ENCODE data around the gene DGKK. TPM values are rescaled to one million over a fixed set of nuclear protein-coding genes. Genes with fewer than 3 reads are reported as not detected.

DGKK gene
- not detected for polyA plus RNA-seq (ENCODE audit: insufficient read length)

- no peak for DNase-seq (ENCODE audit: low read depth)
These were observed at the start of gene DGKK for GRCh38 chrX:50470103-50471031. DGKK (minus strand) TSS chrX:50470825; CDS start chrX:50470678, 147 bp downstream.

DNA sequence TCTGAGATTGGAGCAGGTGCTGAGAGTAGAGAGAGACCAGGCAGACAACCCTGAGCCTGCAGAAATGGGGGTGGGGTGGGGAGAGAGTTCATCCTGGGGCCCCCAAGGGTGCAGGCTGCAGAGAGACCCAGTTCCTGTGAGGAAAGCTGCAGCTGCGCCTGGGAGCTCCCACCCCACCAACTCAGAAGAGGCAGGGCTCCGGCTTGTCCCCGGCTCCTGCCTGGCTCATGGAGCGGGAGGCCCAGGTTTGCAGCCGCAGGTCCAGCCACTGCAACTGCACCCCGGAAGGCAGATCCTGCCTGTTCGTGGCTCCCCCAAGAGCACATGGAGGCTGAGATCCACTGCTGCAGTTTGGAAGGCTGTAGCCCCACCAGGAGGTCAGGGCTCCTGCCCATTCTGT is 44.2 kb upstream of the DGKK start:
- no peak for DNase-seq (ENCODE audit: low read depth)

DNA sequence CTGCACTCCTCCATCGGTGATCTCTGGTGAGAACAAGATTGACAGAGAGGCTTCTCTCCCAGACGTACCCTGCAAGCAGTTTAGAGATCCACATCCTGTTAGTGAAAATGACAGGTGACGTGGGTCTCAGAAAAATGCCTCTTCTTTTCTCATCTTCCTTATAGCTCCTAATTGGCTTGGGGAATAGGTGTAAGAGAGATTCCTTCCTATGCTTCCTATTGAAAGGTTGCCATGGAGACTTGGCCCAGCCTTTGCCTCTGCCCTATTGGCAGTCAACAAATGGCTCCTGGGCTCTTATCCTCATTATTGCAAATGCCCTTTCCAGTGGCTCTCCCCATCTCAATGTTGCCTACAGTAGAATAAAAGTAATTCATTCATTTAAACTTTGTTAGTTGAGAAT is 26.5 kb upstream of the DGKK start:
- no peak for DNase-seq (ENCODE audit: low read depth)

DNA sequence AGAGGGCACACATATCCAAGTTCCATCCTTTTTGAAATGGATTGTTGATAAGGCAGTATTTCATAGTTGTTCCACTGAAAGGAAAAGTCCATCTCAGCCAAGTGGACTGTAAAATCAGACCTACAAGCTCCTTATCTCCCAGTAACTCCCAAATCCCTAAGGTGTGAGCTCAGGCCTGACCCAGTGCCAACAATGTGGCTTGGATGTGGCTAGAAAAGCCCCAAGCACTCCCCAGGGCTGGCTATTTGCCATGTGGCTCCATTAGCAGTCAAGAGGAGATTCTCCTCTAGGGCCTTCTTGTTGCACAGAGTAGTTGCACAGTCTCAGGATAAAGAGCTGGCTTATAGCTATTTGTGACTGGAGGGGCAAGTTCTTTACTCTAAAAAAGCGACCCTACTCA is 25.0 kb upstream of the DGKK start:
- no peak for DNase-seq (ENCODE audit: low read depth)

DNA sequence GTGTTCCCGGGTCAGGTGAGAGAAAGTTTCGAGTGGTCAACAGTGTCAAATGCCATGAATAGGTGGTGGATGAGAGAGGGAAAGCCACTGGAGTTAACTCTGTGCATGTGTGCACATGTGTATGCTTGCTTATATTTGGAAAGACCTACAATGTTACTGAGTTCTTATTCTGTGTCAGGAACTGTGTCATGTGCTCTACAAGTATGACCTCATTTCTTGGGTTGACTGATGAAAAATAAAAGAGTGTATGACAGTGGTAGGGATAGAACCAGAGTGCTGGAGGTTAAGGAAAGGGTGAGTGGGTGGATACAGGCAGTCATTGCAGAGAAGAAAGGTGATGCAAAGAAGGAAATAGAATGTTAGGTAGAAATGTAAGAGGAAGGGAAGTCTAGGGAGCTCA is 22.1 kb upstream of the DGKK start:
- no peak for DNase-seq (ENCODE audit: low read depth)

DNA sequence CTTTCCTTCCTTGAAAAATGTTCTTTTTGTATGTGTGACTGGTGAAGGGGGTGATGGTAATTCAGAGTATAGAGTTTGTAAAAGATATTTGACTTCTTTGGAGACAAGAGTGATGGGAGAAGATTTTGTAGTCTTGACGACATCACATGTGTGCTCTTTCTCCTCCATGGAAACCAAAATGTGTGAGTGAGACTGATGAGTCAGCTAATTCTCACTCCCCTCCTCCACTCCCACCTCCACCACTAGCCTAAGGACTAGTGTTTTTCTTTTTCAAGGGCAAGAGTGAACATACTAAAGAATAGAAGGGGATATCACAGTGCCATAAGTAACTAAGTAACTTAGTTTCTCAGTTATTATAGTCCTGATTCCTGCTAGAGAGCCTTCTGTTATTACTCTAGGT is 14.0 kb upstream of the DGKK start:
- DNase-seq (ENCODE audit: low read depth): no peak

DNA sequence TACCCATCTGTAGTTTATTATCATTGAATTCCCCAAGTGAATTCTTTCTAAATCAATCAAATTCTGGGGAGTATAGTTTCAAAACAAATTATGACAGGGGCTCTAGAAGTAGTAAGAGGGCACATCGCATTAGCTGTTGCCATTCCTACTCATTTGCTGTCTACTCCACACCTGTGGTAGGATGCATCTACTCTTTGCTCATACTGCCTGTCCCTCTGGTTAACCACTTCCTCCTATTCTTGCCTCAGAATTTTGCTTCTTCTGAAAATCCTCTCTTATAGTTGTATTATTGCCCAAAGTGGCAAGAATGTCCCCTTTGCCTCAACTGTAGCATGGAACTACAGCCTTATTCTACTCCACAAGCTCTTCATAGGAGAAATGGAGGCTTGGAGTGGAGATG is 12.7 kb upstream of the DGKK start:
- no peak for DNase-seq (ENCODE audit: low read depth)

GRCh38 chrX:50475208-50475607 is 4.6 kb upstream of the DGKK start:
- no peak for DNase-seq (ENCODE audit: low read depth)

DNA sequence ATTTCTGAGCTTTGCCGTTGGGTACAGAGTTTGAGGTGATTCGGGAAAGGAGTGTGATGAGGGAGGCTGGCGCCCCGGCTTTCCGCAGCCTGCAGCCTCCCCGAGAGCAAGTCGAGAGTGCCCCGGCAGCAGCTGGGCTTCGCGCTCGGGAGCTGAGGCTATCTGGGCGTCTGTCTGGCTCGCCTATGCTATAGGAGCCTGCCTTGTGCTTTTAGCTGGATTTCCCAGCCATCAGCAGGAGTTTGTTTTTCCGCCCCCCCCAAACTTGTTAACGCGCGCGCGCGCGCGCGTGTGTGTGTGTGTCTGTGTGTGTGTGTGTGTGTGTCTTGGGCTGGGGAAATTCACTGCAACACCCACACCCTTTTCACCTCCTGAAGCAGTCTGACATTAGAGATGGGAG is 765 bp upstream of the DGKK start:
- DNase-seq (ENCODE audit: low read depth): no peak

DNA sequence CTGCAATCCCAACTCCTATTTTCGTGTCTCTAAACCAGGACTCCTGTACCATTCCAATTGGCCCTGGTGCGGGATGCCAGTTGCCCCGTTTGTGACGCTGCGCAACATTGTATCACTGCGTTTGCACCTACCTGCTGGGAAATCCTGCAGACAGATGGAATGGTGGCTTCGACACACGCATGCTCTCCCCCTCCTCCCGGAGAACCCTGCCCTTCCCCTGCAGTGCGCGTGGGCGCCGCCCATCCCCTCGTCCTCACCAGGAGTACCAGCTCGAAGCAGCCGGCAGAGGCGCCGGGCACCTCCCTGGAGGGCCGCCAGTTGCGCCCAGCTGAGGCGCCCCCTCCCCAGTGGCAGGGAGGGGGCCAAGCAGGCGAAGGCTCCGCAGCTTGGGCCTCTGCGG is 1.4 kb downstream of the DGKK start:
- DNase-seq (ENCODE audit: low read depth): no peak

DNA sequence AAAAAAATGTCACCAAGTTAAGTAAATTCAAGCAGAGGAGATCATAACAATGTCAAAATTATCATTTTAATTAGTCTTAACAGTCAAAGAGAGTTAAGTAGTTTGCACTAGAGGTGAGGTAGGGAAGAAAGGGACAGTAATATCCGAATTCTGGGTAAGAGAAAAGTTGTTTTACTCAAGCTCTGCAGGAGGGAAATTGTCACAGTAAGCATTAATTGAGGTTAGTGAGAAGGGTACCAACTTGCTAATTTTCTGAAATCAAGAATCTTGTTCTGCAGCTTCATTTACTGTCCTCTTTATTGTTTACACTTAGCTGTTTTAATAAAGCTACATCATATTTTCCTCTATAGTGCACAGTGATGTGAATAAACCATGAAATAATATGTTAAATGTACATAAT is 11.0 kb downstream of the DGKK start:
- DNase-seq (ENCODE audit: low read depth): no peak

GRCh38 chrX:50458483-50458882 is 12.1 kb downstream of the DGKK start:
- no peak for DNase-seq (ENCODE audit: low read depth)

DNA sequence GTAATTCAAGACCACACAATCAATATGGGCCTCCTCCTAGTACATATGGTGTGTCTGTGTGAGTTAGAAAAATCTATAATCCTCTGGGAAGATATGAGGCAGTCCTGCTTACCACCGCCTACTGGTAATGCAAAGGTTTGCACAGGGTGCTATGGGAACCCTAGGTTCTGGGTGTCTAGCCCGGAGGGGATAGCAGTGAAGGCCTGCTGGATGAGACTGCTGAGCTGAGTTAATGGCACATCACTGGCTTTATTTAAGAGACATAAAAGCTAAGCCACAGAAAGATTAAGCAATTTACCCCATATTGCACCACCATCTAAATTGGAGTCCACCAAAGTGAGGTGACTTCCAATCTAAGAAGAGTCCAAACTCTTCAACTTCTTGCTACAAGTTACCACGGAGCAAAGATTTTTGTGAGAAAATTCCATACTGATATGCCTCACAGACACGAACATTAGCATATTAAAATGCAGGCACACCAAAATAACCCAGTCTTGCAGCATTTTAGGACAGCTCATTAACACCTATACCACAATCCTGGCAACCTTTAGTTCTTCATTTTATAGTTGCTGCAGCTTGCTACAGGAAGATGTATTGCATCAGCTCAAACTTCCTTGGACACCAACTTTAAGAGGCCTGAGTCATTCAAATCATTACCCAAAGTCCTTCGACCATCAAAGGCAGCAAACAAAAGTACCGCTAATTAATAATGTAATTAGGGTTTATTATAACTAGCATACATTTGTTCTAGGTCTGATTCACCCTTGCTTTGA is 13.7 kb downstream of the DGKK start:
- DNase-seq (ENCODE audit: low read depth): no peak

- DNase-seq (ENCODE audit: low read depth): no peak
These were observed 17.8 kb downstream of the DGKK start for GRCh38 chrX:50452782-50453181.

DNA sequence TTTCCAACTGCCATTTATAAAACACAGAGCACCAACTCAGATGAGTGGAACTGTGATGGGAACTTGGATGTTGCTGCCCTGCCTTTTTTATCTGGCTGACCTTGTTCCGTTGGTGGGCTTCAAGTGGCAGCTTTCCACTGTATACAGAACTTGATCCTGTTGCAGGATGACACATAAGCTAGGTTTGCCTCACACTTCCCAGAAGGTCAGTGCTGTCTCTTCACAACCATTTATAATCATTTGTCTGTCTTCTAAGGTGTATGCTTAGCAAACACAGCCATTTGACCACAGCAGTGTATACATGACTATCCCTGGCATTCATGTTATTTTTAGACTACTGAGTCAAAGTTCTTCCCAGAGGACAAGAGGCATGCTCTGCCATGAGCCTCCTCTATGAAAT is 20.3 kb downstream of the DGKK start:
- no peak for DNase-seq (ENCODE audit: low read depth)

- no peak for DNase-seq (ENCODE audit: low read depth)
These were observed 22.1 kb downstream of the DGKK start for GRCh38 chrX:50448565-50448964.

- DNase-seq (ENCODE audit: low read depth): no peak
These were observed 23.1 kb downstream of the DGKK start for GRCh38 chrX:50447535-50447934.

- no peak for DNase-seq (ENCODE audit: low read depth)
These were observed 28.1 kb downstream of the DGKK start for GRCh38 chrX:50442426-50443116.

- no peak for DNase-seq (ENCODE audit: low read depth)
These were observed 33.8 kb downstream of the DGKK start for GRCh38 chrX:50436797-50437196.

DNA sequence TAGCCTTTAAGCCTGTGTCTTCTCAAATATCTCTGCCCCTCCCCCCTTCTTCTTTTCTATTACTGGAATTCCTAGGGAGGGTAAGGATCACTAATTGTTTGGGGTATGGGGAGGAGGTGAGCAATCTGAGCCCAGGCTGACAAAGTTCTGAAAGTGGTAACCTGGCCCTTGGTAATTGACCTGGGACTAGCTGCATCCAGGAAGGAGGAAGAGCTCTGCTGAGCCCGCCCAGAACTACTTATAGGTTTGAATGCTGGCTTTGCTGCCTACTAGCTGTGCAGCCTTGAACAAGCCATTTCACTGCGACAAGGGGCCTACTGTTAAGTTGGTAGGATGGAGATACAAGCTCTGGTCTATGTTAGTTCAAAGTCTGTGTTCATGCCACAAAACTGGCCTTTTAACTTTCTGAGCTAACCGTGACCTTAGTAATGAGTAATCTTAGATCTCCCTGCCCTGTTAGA is 37.8 kb downstream of the DGKK start:
- DNase-seq (ENCODE audit: low read depth): no peak

- no peak for DNase-seq (ENCODE audit: low read depth)
These were observed 39.0 kb downstream of the DGKK start for GRCh38 chrX:50431623-50432022.

DNA sequence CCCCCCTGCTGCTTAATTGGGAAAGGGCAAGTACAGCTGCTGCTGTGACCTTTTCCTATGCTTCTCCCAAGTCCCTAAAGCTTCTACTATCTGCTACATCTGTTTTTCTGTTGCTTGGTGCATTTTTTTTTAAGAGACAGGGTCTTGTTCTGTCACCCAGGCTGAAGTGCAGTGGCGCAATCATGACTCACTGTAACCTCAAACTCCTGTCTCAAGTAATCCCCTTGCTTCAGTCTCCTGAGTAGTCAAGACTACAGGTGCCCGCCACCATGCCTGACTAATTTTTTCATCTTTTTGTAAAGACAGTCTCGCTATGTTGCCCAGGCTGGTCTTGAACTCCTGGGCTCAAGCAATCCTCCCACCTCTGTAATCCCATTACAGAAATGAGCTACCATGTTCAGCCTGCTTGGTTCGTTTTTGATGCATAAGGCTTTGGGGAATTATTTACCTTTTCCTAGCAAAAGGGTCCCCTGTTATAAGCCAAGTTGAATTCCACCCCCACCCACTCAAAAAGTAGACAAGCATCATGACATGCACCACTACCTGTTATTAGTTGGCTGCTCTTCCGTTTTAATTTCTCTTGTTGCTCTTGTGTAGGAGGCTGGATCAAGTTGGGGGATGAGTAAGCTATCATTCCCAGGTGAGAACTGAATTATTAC is 39.6 kb downstream of the DGKK start:
- DNase-seq (ENCODE audit: low read depth): no peak

Data from forelimb muscle (tissue), 1 donor.